Mesothelial cell of epicardium (in vitro differentiated cells): Measurements from ENCODE around the gene SDK1. TPM values are rescaled to one million over a fixed set of nuclear protein-coding genes. Genes with fewer than 3 reads are reported as not detected.
A peak's percentile ranks its signal among the peaks of the same experiment; 100 is the strongest.

Experiments
- DNase-seq, 2 experiments: peaks; one replicate each; pipeline ENCODE4 v3.0.0; 2021; ENCODE audit warnings: low spot score in 2 of 2; ENCODE audit not compliant: unreplicated experiment in 2 of 2
- H3K27ac Mint-ChIP-seq: 2 replicates; pipeline ENCODE4 v1.8.0; 2021; ENCODE audit warnings: mixed read lengths
- H3K27me3 Mint-ChIP-seq: 2 replicates; pipeline ENCODE4 v1.8.0; 2021; ENCODE audit warnings: low read depth, mixed read lengths
- H3K36me3 Mint-ChIP-seq: 2 replicates; pipeline ENCODE4 v1.8.0; 2021; ENCODE audit warnings: mixed read lengths
- H3K4me1 Mint-ChIP-seq: 2 replicates; pipeline ENCODE4 v1.8.0; 2021; ENCODE audit warnings: mixed read lengths
- H3K4me3 Mint-ChIP-seq: 2 replicates; pipeline ENCODE4 v1.8.0; 2021; ENCODE audit warnings: mild to moderate bottlenecking, moderate library complexity, mixed read lengths
- H3K9me3 Mint-ChIP-seq: 2 replicates; pipeline ENCODE4 v1.8.0; 2021; ENCODE audit warnings: mixed read lengths
- total RNA-seq: library from RNA; stranded (reverse); gene quantifications from 3 replicates; pipeline ENCODE4 v1.2.1, GENCODE V29; 2021
- TF ChIP-seq, protein P1 (sequence below): fragments of 200-600 bp; sonication (generic); IDR thresholded peaks from one replicate; pipeline ENCODE4 v1.5.0; 2021; ENCODE audit warnings: antibody characterized with exemption; ENCODE audit not compliant: unreplicated experiment

The SDK1 gene
- total RNA-seq, 1 donor from 2014 or later: 12.8 TPM

DNA sequence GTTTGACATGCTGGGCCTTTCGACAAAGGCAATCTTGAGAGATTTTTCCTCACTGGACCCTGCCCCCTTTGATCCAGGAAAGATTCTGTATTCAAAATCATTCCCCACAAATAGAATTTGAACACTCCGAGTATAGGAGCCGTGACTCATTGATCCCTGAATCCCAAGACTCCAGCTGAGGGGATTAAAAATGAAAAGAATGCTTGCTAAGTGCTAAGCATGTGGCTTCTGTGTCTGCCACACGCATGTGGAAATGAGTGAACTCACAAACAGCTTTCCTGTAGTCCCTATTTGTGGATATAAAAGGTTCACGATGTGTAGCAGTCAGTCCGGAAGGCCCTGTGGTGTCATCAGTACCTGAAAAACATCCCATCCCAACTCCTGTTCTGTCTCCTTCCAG lies 674.3 kb downstream of the SDK1 start:
- DNase-seq: peak in 1 of 2 experiments; percentile 2
- peaks cover 2% of the 10 kb centered on the region for H3K27me3 Mint-ChIP-seq
- peaks cover 17% of the 10 kb centered on the region for H3K36me3 Mint-ChIP-seq
- H3K27ac Mint-ChIP-seq: no peak overlapping the region
- TF ChIP-seq, protein P1, sequence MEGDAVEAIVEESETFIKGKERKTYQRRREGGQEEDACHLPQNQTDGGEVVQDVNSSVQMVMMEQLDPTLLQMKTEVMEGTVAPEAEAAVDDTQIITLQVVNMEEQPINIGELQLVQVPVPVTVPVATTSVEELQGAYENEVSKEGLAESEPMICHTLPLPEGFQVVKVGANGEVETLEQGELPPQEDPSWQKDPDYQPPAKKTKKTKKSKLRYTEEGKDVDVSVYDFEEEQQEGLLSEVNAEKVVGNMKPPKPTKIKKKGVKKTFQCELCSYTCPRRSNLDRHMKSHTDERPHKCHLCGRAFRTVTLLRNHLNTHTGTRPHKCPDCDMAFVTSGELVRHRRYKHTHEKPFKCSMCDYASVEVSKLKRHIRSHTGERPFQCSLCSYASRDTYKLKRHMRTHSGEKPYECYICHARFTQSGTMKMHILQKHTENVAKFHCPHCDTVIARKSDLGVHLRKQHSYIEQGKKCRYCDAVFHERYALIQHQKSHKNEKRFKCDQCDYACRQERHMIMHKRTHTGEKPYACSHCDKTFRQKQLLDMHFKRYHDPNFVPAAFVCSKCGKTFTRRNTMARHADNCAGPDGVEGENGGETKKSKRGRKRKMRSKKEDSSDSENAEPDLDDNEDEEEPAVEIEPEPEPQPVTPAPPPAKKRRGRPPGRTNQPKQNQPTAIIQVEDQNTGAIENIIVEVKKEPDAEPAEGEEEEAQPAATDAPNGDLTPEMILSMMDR: no peak
- H3K4me3 Mint-ChIP-seq: no peak overlapping the region
- no peaks in the 10 kb centered on the region for H3K9me3 Mint-ChIP-seq
- peaks cover 4% of the 10 kb centered on the region for H3K4me1 Mint-ChIP-seq

DNA sequence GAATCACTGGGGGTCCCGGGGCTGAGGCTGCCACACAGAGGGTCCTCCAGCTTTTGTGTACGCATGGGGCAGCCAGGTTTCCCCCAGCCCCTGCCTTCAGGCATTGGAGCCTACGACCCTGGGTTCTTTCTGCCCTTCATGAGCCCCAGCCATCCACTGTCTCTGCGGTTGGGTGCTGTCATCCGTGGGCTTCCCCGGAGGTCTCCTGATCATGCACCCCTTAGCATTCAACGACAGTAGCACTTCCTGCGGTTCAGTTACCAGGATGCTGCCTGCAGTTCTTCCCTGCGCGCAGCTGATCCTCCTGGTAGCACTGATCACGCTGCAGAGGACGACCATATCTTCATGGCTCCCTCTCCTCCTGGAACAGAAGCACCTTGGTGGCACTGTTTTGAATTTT lies 676.3 kb downstream of the SDK1 start:
- H3K9me3 Mint-ChIP-seq: peaks cover 10% of the 10 kb centered on the region
- H3K4me3 Mint-ChIP-seq: no peak overlapping the region
- H3K36me3 Mint-ChIP-seq: peaks cover 26% of the 10 kb centered on the region
- H3K27me3 Mint-ChIP-seq: peaks cover 2% of the 10 kb centered on the region
- H3K27ac Mint-ChIP-seq: no peak overlapping the region
- DNase-seq: peak in 1 of 2 experiments; percentile 7
- peaks cover 5% of the 10 kb centered on the region for H3K4me1 Mint-ChIP-seq
- TF ChIP-seq, protein P1: no peak

DNA sequence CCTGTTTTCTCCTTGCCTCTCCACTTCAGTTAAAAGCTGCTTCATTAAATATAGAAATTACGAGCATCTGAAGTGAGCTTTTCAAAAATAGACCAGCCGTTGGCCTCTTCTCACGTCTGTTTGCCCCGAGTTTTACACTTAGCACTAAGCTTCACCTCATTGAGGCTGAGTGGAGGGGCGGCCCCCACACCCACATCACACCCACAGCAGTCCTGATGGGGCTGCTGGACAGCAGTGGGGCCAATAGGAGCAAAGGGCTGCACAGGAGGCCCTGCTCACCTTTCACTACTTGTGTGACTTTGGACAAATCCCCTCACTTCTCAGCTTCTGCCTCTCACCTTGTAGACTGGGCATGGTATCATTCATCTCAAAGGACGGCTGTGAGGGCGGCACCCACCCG lies 677.8 kb downstream of the SDK1 start:
- H3K27ac Mint-ChIP-seq: no peak overlapping the region

DNA sequence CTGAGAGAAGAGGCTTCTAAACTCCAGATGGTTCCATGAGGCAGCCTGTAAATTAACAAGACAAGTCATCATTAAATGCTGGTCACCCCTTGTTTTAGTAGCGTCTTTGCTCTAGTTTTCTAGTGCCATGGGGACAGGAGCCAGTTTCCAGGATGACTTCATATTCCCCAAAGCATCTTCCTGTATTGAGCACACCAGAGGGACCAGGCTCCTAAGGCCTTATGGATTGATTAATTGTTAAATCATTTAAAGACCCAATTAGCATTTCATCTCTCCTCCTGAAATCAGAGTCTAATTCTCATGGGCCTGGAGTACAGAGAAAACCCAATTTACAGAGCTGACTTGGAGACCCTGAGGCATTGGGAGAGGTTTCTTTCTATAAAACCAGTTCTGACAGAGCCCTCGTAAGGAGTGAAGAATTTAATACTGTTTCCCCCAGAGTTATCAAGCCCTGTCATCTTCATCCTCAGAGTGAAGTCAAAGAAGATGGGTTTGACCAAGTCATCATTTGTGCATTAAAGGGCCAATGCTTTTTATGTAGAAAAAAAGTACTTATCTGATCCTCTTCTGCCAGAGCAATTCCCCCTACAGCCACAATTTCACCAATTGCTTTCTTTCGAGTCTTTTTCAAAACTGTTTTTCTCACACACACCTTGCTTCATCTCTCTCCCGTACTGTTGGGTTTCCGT lies 678.7 kb downstream of the SDK1 start:
- peaks cover 5% of the 10 kb centered on the region for H3K4me1 Mint-ChIP-seq
- H3K4me3 Mint-ChIP-seq: no peak overlapping the region
- no peak for DNase-seq
- H3K36me3 Mint-ChIP-seq: peaks cover 25% of the 10 kb centered on the region
- peaks cover 10% of the 10 kb centered on the region for H3K9me3 Mint-ChIP-seq
- no peak overlapping the region for H3K27ac Mint-ChIP-seq
- TF ChIP-seq, protein P1: no peak
- peaks cover 2% of the 10 kb centered on the region for H3K27me3 Mint-ChIP-seq

More for the DNA sequence above, 677.8 kb downstream of the SDK1 start:
- Mint-ChIP-seq H3K4me3 (no peak overlapping the region), H3K4me1 (peaks cover 5% of the 10 kb centered on the region), H3K36me3 (peaks cover 29% of the 10 kb centered on the region), H3K9me3 (peaks cover 10% of the 10 kb centered on the region), H3K27me3 (peaks cover 2% of the 10 kb centered on the region)
- DNase-seq: peak in 1 of 2 experiments; percentile 13
- TF ChIP-seq, protein P1: no peak

DNA sequence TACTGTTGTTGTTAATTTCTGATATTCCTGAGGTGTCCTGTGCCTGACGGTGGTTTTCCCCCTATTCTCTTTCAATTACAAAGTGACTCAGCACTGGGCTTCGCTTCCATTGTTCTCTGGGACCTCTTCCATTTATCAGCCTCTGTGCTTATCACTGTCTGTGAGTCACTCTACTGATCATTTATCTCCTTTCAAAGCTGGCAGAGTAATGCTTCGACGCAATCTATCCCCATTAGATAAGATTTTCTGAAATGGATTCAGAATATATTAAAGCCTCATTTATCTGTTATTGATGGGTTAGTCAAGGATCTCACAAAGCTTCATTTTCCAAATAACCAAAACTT lies 679.2 kb downstream of the SDK1 start:
- TF ChIP-seq, protein P1: no peak
- no peak overlapping the region for H3K27ac Mint-ChIP-seq
- H3K36me3 Mint-ChIP-seq: peaks cover 20% of the 10 kb centered on the region
- DNase-seq: peak in 1 of 2 experiments; percentile 21
- peaks cover 5% of the 10 kb centered on the region for H3K4me1 Mint-ChIP-seq
- peaks cover 2% of the 10 kb centered on the region for H3K27me3 Mint-ChIP-seq
- H3K4me3 Mint-ChIP-seq: no peak overlapping the region
- H3K9me3 Mint-ChIP-seq: peaks cover 10% of the 10 kb centered on the region
